ENCODE measurements around the gene KREMEN2. TPM values are rescaled to one million over a fixed set of nuclear protein-coding genes. Genes with fewer than 3 reads are reported as not detected.
A peak's percentile ranks its signal among the peaks of the same experiment; 100 is the strongest.

Gene KREMEN2
- polyA plus RNA-seq, 2 of the 4 experiments (the other 2 are of a cell fraction): 0.35 to 1.5 TPM

DNA sequence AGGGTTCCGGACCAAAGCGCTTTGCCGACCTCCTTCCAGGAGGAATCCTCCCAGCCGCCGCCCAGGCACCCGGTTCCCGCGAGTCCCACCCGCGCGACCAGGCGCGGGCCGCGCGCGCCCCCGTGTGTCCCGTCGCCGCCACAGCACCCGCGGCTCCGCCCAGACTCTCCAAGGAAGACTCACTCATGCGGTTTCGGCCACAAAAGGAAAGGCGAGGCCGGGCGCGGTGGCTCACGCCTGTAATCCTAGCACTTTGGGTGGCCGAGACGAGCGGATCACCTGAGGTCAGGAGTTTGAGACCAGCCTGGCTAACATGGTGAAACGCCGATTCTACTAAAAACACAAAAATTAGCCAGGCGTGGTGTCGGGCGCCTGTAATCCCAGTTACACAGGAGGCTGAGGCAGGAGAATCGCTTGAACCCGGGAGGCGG, 19.6 kb downstream of the KREMEN2 start:
- Histone ChIP-seq H3K4me1 (peaks cover 18% of the 10 kb centered on the region; the same call in 2 of the 3 replicates), H3K27ac (peak overlapping the region; percentile 70 to 84), H3K9me3 (no peaks in the 10 kb centered on the region), H3K4me3 (peak overlapping the region; percentile 36), H3K4me2 (peak overlapping the region; percentile 81)
- DNase-seq (ENCODE audit: low read depth in 1 of 2, low spot score in 1 of 2): peak; percentile 81 to 91
- CTCF ChIA-PET: interaction anchor here (0.8 to 3.9 kb wide), 10 partner anchors 10 to 215 kb away, joined by 3 to 18 read pairs (median 4); no protein-coding TSS in a partner anchor
- 8% methylated on average over 35 of the region's 42 CpGs for WGBS (ENCODE audit: missing lambda C conversion rate)
- no peak for FAIRE-seq
- peak; percentile 69 to 74 for ATAC-seq
- POLR2A ChIA-PET: interaction anchor here (1.3 kb wide), 1 partner anchor 36 kb away, joined by 5 read pairs; the partner anchor contains the start of gene TNFRSF12A
- TF ChIP-seq, protein P1, sequence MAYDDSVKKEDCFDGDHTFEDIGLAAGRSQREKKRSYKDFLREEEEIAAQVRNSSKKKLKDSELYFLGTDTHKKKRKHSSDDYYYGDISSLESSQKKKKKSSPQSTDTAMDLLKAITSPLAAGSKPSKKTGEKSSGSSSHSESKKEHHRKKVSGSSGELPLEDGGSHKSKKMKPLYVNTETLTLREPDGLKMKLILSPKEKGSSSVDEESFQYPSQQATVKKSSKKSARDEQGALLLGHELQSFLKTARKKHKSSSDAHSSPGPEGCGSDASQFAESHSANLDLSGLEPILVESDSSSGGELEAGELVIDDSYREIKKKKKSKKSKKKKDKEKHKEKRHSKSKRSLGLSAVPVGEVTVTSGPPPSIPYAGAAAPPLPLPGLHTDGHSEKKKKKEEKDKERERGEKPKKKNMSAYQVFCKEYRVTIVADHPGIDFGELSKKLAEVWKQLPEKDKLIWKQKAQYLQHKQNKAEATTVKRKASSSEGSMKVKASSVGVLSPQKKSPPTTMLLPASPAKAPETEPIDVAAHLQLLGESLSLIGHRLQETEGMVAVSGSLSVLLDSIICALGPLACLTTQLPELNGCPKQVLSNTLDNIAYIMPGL (CRISPR knock-in tag; IDR thresholded peaks at IDR 0.05; ENCODE audit: borderline replicate concordance): no peak
- no peak for TF ChIP-seq RCOR1 (IDR thresholded peaks at IDR 0.05; ENCODE audit: low read depth, low read length)
- TF ChIP-seq CBX8 (IDR thresholded peaks at IDR 0.05): no peak
- TF ChIP-seq ZSCAN20 (CRISPR knock-in tag; IDR thresholded peaks at IDR 0.05): no peak
- TF ChIP-seq, protein P2, sequence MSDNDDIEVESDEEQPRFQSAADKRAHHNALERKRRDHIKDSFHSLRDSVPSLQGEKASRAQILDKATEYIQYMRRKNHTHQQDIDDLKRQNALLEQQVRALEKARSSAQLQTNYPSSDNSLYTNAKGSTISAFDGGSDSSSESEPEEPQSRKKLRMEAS (IDR thresholded peaks at IDR 0.05): peak; percentile 88
- TF ChIP-seq RAD21 (conservative IDR thresholded peaks at IDR 0.05 in 1 of 2, IDR thresholded peaks at IDR 0.05 in 1 of 2): peak; percentile 64 to 86; a peak in 4 of 5 replicates
- TF ChIP-seq FOSL2 (IDR thresholded peaks at IDR 0.05): no peak
- peak; percentile 8; the same call in 1 of the 2 replicates for TF ChIP-seq FOSL2 (CRISPR knock-in tag; IDR thresholded peaks at IDR 0.05)
- TF ChIP-seq, protein P3, sequence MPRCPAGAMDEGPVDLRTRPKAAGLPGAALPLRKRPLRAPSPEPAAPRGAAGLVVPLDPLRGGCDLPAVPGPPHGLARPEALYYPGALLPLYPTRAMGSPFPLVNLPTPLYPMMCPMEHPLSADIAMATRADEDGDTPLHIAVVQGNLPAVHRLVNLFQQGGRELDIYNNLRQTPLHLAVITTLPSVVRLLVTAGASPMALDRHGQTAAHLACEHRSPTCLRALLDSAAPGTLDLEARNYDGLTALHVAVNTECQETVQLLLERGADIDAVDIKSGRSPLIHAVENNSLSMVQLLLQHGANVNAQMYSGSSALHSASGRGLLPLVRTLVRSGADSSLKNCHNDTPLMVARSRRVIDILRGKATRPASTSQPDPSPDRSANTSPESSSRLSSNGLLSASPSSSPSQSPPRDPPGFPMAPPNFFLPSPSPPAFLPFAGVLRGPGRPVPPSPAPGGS (IDR thresholded peaks at IDR 0.05): no peak
- no peak for TF ChIP-seq HOXA7 (CRISPR knock-in tag; IDR thresholded peaks at IDR 0.05)
- no peak for TF ChIP-seq HEYL (CRISPR knock-in tag; IDR thresholded peaks at IDR 0.05)
- no peak for TF ChIP-seq NR3C1 (IDR thresholded peaks at IDR 0.05)
- no peak for TF ChIP-seq ESRRA (IDR thresholded peaks at IDR 0.05; ENCODE audit: borderline replicate concordance, low read length)
- TF ChIP-seq EP300 (IDR thresholded peaks at IDR 0.05): no peak
- TF ChIP-seq CEBPB (IDR thresholded peaks at IDR 0.05): no peak
- TF ChIP-seq, protein P4, sequence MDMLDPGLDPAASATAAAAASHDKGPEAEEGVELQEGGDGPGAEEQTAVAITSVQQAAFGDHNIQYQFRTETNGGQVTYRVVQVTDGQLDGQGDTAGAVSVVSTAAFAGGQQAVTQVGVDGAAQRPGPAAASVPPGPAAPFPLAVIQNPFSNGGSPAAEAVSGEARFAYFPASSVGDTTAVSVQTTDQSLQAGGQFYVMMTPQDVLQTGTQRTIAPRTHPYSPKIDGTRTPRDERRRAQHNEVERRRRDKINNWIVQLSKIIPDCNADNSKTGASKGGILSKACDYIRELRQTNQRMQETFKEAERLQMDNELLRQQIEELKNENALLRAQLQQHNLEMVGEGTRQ (IDR thresholded peaks at IDR 0.05): no peak
- TF ChIP-seq RFX5 (IDR thresholded peaks at IDR 0.05): no peak
- no peak for TF ChIP-seq TFCP2L1 (CRISPR knock-in tag; IDR thresholded peaks at IDR 0.05)
- TF ChIP-seq FOSB (CRISPR knock-in tag; IDR thresholded peaks at IDR 0.05): no peak
- TF ChIP-seq HDAC2 (IDR thresholded peaks at IDR 0.05): no peak
- TF ChIP-seq NPAS2 (CRISPR knock-in tag; IDR thresholded peaks at IDR 0.05; ENCODE audit: borderline replicate concordance): no peak
- TF ChIP-seq MAZ (IDR thresholded peaks at IDR 0.05; ENCODE audit: borderline replicate concordance, low read depth, low read length): no peak
- TF ChIP-seq EHF (CRISPR knock-in tag; IDR thresholded peaks at IDR 0.05): no peak
- TF ChIP-seq, protein P5, sequence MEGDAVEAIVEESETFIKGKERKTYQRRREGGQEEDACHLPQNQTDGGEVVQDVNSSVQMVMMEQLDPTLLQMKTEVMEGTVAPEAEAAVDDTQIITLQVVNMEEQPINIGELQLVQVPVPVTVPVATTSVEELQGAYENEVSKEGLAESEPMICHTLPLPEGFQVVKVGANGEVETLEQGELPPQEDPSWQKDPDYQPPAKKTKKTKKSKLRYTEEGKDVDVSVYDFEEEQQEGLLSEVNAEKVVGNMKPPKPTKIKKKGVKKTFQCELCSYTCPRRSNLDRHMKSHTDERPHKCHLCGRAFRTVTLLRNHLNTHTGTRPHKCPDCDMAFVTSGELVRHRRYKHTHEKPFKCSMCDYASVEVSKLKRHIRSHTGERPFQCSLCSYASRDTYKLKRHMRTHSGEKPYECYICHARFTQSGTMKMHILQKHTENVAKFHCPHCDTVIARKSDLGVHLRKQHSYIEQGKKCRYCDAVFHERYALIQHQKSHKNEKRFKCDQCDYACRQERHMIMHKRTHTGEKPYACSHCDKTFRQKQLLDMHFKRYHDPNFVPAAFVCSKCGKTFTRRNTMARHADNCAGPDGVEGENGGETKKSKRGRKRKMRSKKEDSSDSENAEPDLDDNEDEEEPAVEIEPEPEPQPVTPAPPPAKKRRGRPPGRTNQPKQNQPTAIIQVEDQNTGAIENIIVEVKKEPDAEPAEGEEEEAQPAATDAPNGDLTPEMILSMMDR (IDR thresholded peaks at IDR 0.05): peak; percentile 90
- peak; percentile 77 for TF ChIP-seq CHD2 (IDR thresholded peaks at IDR 0.05; ENCODE audit: low read length, partially characterized antibody)
- no peak for TF ChIP-seq NFE2L2 (conservative IDR thresholded peaks at IDR 0.05; ENCODE audit: low read length)
- no peak for TF ChIP-seq CBX2 (IDR thresholded peaks at IDR 0.05; ENCODE audit: borderline replicate concordance, low read depth)
- TF ChIP-seq KDM1A (IDR thresholded peaks at IDR 0.05; ENCODE audit: low read depth): no peak
- TF ChIP-seq, protein P6, sequence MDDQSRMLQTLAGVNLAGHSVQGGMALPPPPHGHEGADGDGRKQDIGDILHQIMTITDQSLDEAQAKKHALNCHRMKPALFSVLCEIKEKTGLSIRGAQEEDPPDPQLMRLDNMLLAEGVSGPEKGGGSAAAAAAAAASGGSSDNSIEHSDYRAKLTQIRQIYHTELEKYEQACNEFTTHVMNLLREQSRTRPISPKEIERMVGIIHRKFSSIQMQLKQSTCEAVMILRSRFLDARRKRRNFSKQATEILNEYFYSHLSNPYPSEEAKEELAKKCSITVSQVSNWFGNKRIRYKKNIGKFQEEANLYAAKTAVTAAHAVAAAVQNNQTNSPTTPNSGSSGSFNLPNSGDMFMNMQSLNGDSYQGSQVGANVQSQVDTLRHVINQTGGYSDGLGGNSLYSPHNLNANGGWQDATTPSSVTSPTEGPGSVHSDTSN (IDR thresholded peaks at IDR 0.05): no peak
- TF ChIP-seq JUNB (IDR thresholded peaks at IDR 0.05): no peak
- TF ChIP-seq KDM5A (IDR thresholded peaks at IDR 0.05): no peak
- peak; percentile 70; the same call in 1 of the 2 replicates for TF ChIP-seq TP53 (CRISPR knock-in tag; IDR thresholded peaks at IDR 0.05)
- TF ChIP-seq HOXB13 (CRISPR knock-in tag; IDR thresholded peaks at IDR 0.05; ENCODE audit: low read depth): no peak
- TF ChIP-seq, protein P7, sequence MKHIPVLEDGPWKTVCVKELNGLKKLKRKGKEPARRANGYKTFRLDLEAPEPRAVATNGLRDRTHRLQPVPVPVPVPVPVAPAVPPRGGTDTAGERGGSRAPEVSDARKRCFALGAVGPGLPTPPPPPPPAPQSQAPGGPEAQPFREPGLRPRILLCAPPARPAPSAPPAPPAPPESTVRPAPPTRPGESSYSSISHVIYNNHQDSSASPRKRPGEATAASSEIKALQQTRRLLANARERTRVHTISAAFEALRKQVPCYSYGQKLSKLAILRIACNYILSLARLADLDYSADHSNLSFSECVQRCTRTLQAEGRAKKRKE (CRISPR knock-in tag; IDR thresholded peaks at IDR 0.05; ENCODE audit: low read depth): no peak
- TF ChIP-seq MYC (IDR thresholded peaks at IDR 0.05; ENCODE audit: borderline replicate concordance, low read length): 0 out of 2 replicates have a peak, but pooled peaks have one; percentile 51
